Osteoblast (primary cell): Measurements from ENCODE around the gene CMPK2. TPM values are rescaled to one million over a fixed set of nuclear protein-coding genes. Genes with fewer than 3 reads are reported as not detected.

Source experiments
- DNase-seq: peaks from one replicate; pipeline ENCODE4 v3.0.0; 2011; ENCODE audit warnings: low spot score, mixed read lengths; ENCODE audit not compliant: insufficient read length; ENCODE audit errors: missing footprints
- H2AFZ ChIP-seq: 2 replicates; pipeline ENCODE4 v1.6.0; 2011; ENCODE audit warnings: mild to moderate bottlenecking, low read length
- H3K27ac ChIP-seq: 2 replicates; pipeline ENCODE4 v1.5.1; 2011; ENCODE audit warnings: mild to moderate bottlenecking, low read depth, low read length, moderate library complexity
- H3K27me3 ChIP-seq: 2 replicates; pipeline ENCODE4 v1.6.0; 2012; ENCODE audit warnings: mild to moderate bottlenecking, control low read depth, inconsistent platforms, low read length, moderate library complexity; ENCODE audit not compliant: insufficient read depth
- H3K36me3 ChIP-seq: 2 replicates; pipeline ENCODE4 v1.5.1; 2011; ENCODE audit warnings: mild to moderate bottlenecking, low read length, control low read depth, moderate library complexity; ENCODE audit not compliant: insufficient read depth
- H3K4me1 ChIP-seq: 2 replicates; pipeline ENCODE4 v1.5.1; 2011; ENCODE audit warnings: mild to moderate bottlenecking, low read length, control low read depth, moderate library complexity; ENCODE audit not compliant: insufficient read depth
- H3K4me2 ChIP-seq: 2 replicates; pipeline ENCODE4 v1.6.0; 2011; ENCODE audit warnings: mild to moderate bottlenecking, low read length; ENCODE audit not compliant: insufficient read depth
- H3K4me3 ChIP-seq: fragments of 200-600 bp; sonication (generic); 3 replicates; pipeline ENCODE4 v1.5.1; 2012; ENCODE audit warnings: mild to moderate bottlenecking, low read length, inconsistent platforms; ENCODE audit not compliant: insufficient read depth
- H3K79me2 ChIP-seq: 2 replicates; pipeline ENCODE4 v1.6.0; 2012; ENCODE audit warnings: mild to moderate bottlenecking, low read length, control low read depth, inconsistent platforms; ENCODE audit not compliant: insufficient read depth
- H3K9me3 ChIP-seq: 2 replicates; pipeline ENCODE4 v1.5.1; 2011; ENCODE audit warnings: low read depth, low read length, control low read depth
- H4K20me1 ChIP-seq: 2 replicates; pipeline ENCODE4 v1.6.0; 2012; ENCODE audit warnings: mild to moderate bottlenecking, low read length, control low read depth; ENCODE audit not compliant: insufficient read depth
- total RNA-seq: library from RNA; depleted of rRNA; stranded (reverse); fragments of >200 nt; gene quantifications from 2 replicates; pipeline ENCODE4 v1.2.3, GENCODE V29; 2012
- TF ChIP-seq, protein P1 (sequence below): IDR thresholded peaks from 2 replicates; pipeline ENCODE4 v1.5.1; 2011; ENCODE audit warnings: mild to moderate bottlenecking, low read depth, low read length, moderate library complexity; ENCODE audit errors: extremely low read depth

The CMPK2 gene
- total RNA-seq, 1 donor = 2.2 TPM

DNA sequence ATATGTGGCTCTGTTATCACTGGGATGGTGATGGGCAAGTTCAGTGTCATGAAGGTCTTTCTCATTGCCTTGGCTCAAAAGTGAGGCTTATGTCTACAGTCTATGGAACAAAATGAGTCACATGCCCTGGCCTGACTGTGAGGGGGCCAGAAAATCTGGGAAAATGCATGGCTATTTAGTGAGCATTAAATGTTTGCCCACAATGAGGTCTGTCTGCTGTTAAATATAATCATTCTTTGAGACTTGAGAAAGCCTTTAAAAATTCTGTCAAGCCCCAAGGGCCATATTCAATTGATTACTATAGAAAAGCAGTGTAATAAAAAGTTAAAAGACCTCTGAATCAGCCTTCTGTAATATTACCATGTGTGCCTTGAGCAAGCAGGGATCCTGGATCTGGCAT lies 46.0 kb upstream of the CMPK2 start:
- Histone ChIP-seq H3K79me2 (no peaks in the 10 kb centered on the region), H3K36me3 (no peaks in the 10 kb centered on the region), H3K4me1 (no peaks in the 10 kb centered on the region), H3K27me3 (no peaks in the 10 kb centered on the region), H3K4me3 (no peak overlapping the region), H2AFZ (no peak overlapping the region), H3K27ac (no peak overlapping the region), H4K20me1 (no peaks in the 10 kb centered on the region), H3K9me3 (no peaks in the 10 kb centered on the region), H3K4me2 (no peak overlapping the region)
- no peak for DNase-seq
- TF ChIP-seq, protein P1, sequence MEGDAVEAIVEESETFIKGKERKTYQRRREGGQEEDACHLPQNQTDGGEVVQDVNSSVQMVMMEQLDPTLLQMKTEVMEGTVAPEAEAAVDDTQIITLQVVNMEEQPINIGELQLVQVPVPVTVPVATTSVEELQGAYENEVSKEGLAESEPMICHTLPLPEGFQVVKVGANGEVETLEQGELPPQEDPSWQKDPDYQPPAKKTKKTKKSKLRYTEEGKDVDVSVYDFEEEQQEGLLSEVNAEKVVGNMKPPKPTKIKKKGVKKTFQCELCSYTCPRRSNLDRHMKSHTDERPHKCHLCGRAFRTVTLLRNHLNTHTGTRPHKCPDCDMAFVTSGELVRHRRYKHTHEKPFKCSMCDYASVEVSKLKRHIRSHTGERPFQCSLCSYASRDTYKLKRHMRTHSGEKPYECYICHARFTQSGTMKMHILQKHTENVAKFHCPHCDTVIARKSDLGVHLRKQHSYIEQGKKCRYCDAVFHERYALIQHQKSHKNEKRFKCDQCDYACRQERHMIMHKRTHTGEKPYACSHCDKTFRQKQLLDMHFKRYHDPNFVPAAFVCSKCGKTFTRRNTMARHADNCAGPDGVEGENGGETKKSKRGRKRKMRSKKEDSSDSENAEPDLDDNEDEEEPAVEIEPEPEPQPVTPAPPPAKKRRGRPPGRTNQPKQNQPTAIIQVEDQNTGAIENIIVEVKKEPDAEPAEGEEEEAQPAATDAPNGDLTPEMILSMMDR = no peak

DNA sequence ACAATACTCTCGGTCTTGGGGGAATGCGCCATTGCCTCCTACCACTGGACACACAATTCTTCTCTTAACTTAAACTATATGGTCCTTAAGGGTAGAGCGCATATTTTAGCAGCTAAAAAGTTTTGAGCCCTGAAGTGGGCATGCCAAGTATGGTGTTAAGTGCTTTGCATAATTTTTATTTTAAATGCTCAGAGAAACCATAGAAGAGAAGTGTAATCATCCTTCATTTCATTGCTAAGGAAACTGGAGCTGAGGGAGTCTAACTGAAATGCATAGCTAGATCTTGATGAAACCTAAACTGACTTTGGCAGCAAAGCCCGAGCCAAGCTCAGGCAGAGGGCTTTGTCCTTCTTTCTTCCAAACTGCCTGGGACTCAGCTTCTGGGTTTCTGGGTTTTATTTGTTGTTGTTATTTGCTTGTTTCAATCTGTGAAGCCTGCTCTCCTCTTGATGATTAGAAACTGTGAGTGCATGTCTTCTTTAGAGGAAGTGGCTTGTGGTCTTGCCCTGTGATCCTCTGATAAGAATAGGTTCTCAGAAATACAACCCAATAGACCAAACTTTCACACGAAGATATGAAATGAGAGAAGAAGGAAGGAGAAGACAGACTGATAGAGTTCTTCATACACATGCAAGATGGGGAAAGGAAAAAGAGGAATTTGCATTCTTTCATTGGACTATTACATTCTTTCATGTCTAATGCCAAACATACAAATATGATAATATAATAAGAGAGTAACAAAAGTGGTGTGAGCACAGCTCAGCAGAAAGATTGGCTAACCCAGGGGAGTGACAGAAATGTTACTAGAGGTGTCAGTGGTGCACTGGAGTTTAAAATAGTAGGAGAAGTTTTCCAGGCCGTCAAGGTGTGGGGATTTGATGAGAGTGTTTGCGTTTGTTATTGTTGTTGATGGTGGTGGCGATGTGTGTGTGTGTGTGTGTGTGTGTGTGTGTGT lies 44.0 kb upstream of the CMPK2 start:
- Histone ChIP-seq H3K27ac (no peak overlapping the region), H3K4me1 (no peaks in the 10 kb centered on the region), H3K27me3 (no peaks in the 10 kb centered on the region), H3K4me3 (no peak overlapping the region), H3K79me2 (no peaks in the 10 kb centered on the region), H3K9me3 (no peaks in the 10 kb centered on the region), H3K36me3 (no peaks in the 10 kb centered on the region), H4K20me1 (no peaks in the 10 kb centered on the region), H2AFZ (no peak overlapping the region), H3K4me2 (no peak overlapping the region)
- TF ChIP-seq, protein P1 = no peak
- DNase-seq = no peak

DNA sequence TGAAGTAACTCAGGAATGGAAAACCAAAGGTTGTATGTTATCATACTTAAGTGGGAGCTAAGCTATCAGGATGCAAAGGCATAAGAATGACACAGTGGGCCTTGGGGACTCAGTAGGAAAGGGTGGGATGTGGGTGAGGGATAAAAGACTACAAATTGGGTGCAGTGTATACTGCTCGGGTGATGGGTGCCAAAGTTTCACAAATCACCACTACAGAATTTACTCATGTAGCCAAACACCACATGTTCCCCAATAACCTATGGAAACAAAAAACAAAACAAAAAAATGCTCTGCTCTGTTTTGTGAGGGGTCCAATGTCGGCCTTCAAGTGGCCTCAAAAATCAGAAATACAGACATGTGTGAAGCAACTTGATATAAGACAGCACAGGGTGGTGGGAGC lies 42.6 kb upstream of the CMPK2 start:
- no peak overlapping the region for H3K4me2 ChIP-seq
- DNase-seq = no peak
- no peaks in the 10 kb centered on the region for H3K36me3 ChIP-seq
- no peak overlapping the region for H2AFZ ChIP-seq
- no peak overlapping the region for H3K4me3 ChIP-seq
- H3K27ac ChIP-seq = no peak overlapping the region
- TF ChIP-seq, protein P1 = no peak
- no peaks in the 10 kb centered on the region for H3K9me3 ChIP-seq
- H3K27me3 ChIP-seq = no peaks in the 10 kb centered on the region
- no peaks in the 10 kb centered on the region for H3K4me1 ChIP-seq
- no peaks in the 10 kb centered on the region for H3K79me2 ChIP-seq
- no peaks in the 10 kb centered on the region for H4K20me1 ChIP-seq

DNA sequence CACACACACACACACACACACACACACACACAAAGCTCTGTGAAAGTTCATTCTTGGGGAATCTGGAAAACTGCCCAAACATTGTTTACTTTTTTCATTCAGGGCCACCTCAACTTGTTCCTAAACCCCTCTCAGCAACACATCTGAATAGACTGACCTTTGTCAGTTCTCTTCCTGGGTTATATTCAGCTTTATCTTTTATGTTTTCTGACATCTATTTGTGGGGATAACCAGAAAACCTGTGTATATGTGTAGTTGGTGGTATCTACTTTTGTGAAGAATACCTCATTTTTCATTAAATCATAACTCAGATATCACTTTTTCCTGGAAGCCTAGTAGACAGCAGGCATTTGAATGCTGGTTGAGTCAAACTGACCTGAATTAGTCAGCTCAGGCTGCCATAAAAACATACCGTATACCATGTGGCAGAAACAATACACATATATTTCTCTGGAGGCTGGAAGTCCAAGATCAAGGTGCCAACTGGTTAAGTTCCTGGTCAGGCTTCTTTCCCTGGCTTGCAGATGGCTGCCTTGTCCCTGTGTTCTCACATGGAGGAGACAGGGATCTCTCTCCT lies 40.5 kb upstream of the CMPK2 start:
- H3K36me3 ChIP-seq = no peaks in the 10 kb centered on the region
- H3K4me1 ChIP-seq = no peaks in the 10 kb centered on the region
- H3K79me2 ChIP-seq = no peaks in the 10 kb centered on the region
- no peak overlapping the region for H3K4me2 ChIP-seq
- H4K20me1 ChIP-seq = no peaks in the 10 kb centered on the region
- no peak overlapping the region for H3K4me3 ChIP-seq
- H3K27ac ChIP-seq = no peak overlapping the region
- TF ChIP-seq, protein P1 = no peak
- H3K9me3 ChIP-seq = no peaks in the 10 kb centered on the region
- no peaks in the 10 kb centered on the region for H3K27me3 ChIP-seq
- no peak overlapping the region for H2AFZ ChIP-seq
- no peak for DNase-seq
